HTERT RPE-1 (cell line): ENCODE data around the gene DOK6.
"Not testable (repeated sequence)": the region's sequence is repeated elsewhere in the genome, so short reads cannot be mapped to it uniquely, and the experiment has no call there.

Source experiments
- in situ Hi-C: fragments of 300-500 bp; cut with MboI; formaldehyde crosslinking; loops from 4 replicates; pipeline ENCODE4 v1.14.3; 2020; ENCODE audit warnings: low sequenced_read_pairs

Gene DOK6

GRCh38 chr18:69787825-69788547 lies 387.3 kb downstream of the DOK6 start:
- in situ Hi-C loops, result no loop called here

DNA sequence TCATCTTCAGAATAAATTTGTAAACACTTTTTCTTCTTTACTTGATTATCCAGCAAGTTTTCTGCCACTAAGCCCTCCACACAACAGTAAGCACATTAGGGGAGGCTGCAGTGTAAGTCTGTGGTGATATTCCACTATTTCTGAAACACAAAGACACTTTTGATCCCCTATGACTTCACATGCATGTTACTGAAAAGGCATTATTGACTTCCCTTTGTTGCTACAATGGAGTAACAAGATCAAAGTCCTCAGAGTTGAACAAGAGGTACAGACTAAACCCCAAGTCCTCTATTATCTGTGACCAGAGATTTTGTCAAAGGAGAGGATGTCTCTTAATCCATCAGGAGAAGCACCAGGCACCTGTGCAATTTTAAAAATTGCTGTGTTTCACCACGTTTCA lies 389.1 kb downstream of the DOK6 start:
- in situ Hi-C loops, result no loop called here

DNA sequence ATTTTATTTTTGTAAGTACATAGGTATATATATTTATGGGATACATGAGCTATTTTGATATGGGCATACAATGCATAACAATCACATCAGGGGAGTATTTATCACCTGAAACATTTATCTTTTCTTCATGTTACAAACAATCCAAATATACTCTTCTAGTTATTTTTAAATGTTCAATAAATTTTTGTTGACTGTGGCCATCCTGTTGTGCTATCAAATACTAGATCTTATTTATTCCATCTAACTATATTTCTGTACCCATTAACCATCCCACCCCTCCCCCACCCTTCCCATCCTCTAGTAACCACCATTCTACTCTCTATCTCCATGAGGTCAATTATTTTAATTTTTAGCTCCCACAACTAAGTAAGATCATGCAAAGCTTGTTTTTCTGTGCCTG lies 390.0 kb downstream of the DOK6 start:
- in situ Hi-C loops, result no loop called here

DNA sequence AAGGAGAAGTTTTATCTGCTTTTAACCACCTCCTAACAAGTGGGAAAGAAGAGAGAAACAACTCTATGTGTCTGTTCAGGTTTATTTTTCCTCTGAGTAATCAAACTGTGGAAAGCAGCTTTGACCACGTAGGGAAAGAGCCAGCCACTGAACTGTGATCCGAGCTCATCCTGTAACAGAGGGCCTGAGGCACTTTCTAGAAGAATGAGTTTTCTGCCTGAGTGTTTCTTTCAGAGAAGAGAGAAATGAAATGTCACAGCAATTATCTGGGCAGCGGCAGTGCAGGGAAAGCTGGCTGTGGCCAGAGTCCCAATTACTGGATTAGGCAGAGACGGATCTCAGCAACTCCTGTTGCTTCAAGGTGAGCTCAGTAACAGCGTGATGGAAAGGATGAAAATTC lies 395.1 kb downstream of the DOK6 start:
- in situ Hi-C loops, result no loop called here

- in situ Hi-C loops, result no loop called here
These were observed 404.3 kb downstream of the DOK6 start for GRCh38 chr18:69804776-69805501.

GRCh38 chr18:69808399-69808798 lies 407.7 kb downstream of the DOK6 start:
- in situ Hi-C loops, result no loop called here

DNA sequence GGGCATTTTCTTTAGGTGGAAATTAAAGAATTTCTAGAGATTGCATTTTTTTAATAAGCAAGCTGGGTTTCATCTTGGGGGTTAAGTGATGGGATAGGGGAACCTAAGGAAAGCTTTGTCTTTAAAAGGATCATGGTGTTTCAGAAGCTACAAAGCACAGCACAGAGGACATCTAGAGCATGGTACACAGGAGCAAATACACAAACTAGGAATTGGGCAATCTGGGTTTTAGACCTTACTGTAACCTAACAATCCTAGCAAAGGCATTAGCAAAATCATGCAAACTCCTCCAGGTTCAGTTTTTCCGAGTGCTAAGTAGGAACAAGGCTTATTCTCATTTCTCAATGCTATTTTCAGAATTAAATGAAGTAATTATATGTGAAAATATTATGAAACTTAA lies 412.9 kb downstream of the DOK6 start:
- in situ Hi-C loops, result no loop called here

DNA sequence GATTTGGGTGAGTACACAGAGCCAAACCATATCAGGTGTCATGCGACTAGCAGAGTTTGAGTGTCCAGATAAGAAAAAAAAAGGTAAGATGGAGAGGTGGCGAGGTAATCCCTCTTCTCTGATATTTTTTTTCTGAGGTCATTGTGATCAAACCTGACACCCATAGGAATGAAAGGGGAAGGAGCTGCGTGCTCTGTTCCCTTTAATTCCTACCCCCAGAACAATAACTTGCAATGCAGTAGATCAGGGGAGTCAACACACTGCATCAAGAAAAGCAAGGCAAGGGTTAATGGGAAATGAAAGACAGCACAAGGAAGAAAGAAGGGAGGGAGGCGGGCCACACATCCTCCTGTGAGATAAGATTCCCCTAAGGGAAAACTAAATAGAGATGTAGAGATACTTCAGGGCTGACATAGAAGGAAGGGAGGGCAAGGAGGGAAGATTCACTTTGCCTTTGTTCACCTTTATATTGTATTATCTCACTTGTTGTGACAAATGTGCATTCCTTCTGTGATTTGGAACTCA lies 414.2 kb downstream of the DOK6 start:
- in situ Hi-C loops, result no loop called here

DNA sequence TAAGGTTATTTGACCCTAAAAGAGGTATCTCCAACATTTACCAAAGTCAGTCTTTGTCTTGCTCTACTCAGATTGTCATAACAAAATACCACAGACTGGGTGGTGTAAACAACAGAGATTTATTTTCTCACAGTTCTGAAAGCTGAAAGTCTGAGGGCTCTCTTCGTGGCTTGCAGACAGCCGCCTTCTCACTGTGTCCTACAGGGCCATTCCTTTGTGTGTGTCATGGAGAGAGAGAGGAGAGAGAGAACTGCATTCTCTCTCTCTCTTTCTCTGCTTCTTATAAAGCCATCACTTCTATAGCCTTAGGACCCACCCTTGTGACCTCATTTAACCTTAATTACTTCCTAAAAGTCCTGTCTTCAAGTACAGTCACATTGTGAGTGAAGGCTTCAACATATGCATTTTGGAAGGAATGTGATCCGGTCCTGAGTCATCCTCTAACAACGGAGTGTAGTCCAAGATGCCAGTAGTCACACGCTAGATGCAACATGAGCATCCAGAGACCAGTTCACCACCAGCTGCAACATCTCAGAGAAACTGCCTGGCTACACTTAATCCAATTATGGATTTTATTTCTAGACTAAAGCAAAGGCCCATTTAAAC lies 416.8 kb downstream of the DOK6 start:
- in situ Hi-C loops, result no loop called here

- in situ Hi-C loops, result no loop called here
These were observed 418.8 kb downstream of the DOK6 start for GRCh38 chr18:69819460-69819859.

DNA sequence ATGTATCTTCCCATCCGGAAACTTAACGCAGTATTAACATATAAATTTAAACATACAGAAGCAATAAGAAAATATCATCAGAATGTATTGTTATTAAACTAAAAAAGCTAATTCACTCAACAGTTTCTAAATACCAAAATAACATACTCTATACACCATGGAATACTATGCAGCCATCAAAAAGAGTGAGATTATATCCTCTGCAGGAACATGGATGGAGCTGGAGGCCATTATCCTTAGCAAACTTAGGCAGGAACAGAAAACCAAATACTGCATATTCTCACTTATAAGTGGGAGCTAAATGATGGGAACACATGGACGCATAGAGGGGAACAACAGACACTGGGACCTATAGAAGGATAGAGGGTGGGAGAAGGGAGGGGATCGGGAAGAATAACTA lies 419.9 kb downstream of the DOK6 start:
- in situ Hi-C loops, result no loop called here

DNA sequence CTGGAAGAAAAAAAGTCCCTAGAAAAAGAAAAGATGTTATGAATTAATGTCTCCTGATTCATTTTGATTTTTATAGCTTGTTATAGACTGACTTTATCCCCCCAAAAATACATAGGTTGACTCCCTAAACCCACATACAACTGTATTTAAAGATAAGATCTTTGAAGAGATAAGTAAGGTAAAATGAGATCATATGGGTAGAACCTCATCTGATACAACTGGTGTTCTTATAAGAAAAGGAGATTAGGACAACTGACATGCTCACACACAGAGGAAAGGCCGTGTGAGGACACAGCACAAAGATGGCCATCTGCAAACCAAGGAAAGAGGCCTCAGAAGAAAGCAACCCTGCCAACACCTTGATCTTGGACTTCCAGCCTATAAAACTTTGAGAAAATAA lies 429.5 kb downstream of the DOK6 start:
- in situ Hi-C loops, result no loop called here

- in situ Hi-C loops, result not testable (repeated sequence)
These were observed 434.3 kb downstream of the DOK6 start for GRCh38 chr18:69834980-69835379.

GRCh38 chr18:69838003-69838402 lies 437.3 kb downstream of the DOK6 start:
- in situ Hi-C loops, result no loop called here

DNA sequence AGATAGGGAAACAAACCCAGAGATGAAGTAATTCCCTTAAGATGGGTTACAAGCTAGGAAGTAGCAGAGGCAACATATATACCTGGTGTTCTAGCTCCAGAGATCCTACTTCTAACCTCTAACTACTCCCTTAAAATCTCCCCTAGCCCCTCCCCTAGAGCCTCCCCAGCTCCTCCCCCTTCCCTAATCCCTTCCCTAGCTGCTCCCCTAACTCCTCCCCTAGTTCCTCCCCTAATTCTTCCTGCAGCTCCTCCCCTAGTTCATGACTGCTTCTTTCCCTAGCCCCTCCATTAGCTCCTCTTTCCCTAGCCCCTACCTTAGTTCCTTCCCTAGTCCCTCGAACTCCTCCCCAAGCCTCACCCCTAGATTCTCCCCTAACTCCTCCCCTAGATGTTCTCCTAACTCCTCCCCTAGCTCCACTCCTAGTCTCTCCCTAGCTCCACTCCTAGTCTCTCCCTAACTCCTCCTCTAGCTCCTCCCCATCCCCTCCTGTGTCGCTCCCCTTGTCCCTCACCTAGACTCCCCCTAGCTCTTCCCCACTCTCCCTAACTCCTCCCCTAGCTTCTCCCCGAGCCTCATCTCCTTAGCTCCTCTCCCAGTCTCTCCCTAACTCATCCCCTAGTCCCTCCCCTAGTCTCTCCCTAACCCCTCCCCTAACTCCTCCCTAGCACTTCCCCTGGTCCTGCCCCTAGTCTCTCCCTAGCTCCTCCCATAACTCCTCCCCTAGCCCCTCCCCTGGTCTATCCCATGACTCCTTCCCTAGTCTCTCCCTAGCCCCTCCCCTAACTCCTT lies 438.1 kb downstream of the DOK6 start:
- in situ Hi-C loops, result no loop called here

GRCh38 chr18:69839497-69839896 lies 438.8 kb downstream of the DOK6 start:
- in situ Hi-C loops, result no loop called here

DNA sequence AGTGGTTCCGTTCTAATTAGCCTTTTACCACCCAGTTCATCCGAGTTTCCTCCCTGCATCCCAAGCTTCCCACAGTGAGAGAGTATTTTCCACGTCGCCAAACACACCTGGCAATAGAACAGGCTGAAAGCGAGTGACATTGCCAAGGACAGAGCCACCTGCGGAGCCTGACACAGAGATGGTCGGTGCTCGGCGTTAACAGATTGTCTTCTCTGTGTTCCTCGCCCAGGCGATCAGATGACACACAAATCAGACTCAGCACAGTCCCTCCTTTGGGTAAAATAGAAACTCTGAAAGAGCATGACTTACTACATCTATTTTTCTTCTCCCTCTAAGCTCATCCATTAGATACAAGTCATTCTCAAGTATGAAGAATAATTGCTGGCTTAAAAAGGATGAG lies 439.3 kb downstream of the DOK6 start:
- in situ Hi-C loops, result no loop called here

- in situ Hi-C loops, result no loop called here
These were observed 439.8 kb downstream of the DOK6 start for GRCh38 chr18:69840445-69840844.

DNA sequence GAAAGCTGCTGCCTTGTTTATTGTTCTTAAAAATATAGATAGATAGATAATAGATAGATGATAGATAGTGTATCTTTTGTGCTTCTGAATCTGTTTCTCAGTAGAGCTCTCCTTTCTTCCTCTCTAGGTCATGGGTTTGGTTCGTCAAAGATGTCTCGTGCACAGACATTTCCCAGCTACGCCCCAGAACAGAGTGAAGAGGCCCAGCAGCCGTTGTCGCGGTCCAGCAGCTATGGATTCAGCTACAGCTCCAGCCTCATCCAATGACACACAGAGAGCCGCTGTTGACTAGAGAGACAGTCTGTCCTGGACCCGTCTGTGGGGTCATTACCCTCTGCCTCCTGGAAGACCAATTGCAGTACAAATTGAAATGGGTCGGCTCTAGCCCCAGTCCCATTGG lies 440.4 kb downstream of the DOK6 start:
- in situ Hi-C loops, result no loop called here

- in situ Hi-C loops, result no loop called here
These were observed 442.3 kb downstream of the DOK6 start for GRCh38 chr18:69843015-69843414.

DNA sequence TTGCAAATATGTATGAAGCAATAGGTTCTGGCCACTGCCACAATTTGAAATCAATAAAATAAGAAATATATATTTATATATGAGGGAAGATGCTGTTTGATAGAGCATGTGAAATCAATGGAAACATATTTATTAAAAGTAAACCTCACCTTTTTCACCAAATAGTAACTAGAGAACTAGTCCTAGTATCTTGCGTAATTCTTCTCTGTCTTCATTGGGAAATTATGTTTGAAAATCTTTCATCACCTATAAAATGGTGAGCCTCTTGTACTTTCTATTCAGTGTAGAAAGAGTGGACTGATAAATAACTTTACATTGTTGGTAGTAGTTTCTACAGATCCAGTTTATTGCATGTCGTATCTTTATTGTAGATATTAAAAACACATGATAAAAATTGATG lies 444.0 kb downstream of the DOK6 start:
- in situ Hi-C loops, result no loop called here
